GM20000 (cell line): ENCODE data around the gene PKM.

Experiments
- DNase-seq: peaks from one replicate; pipeline ENCODE4 v3.0.0; 2012; ENCODE audit warnings: low spot score
- CTCF ChIP-seq: IDR thresholded peaks from 2 replicates; pipeline ENCODE4 v1.5.1; 2012; ENCODE audit warnings: mild to moderate bottlenecking, control low read depth; ENCODE audit errors: extremely low read depth, missing control alignments

The PKM gene

GRCh38 chr15:72205896-72206676, 24.9 kb downstream of the PKM start:
- DNase-seq: no peak

GRCh38 chr15:72205273-72205672, 25.7 kb downstream of the PKM start:
- no peak for TF ChIP-seq CTCF
- no peak for DNase-seq

More at GRCh38 chr15:72205896-72206676, 24.9 kb downstream of the PKM start:
- TF ChIP-seq CTCF: no peak

- TF ChIP-seq CTCF: no peak
- DNase-seq: no peak
Measured at GRCh38 chr15:72203507-72203837, 27.5 kb downstream of the PKM start.

- TF ChIP-seq CTCF: no peak
- DNase-seq: no peak
Measured at GRCh38 chr15:72202801-72203506, 28.0 kb downstream of the PKM start.

- TF ChIP-seq CTCF: no peak
- no peak for DNase-seq
Measured at GRCh38 chr15:72202302-72202701, 28.7 kb downstream of the PKM start.

- DNase-seq: no peak
- no peak for TF ChIP-seq CTCF
Measured at GRCh38 chr15:72201391-72201921, 29.5 kb downstream of the PKM start.

GRCh38 chr15:72200395-72201237, 30.4 kb downstream of the PKM start:
- TF ChIP-seq CTCF: no peak
- no peak for DNase-seq
